GM19043 (cell line): ENCODE data around the gene DCAF12L1.

Source experiments
- ATAC-seq: cut with Tn5 transposase; IDR thresholded peaks from one replicate; pipeline ENCODE4 v1.9.1; 2021; ENCODE audit warnings: low read depth; ENCODE audit not compliant: unreplicated experiment

Gene DCAF12L1

DNA sequence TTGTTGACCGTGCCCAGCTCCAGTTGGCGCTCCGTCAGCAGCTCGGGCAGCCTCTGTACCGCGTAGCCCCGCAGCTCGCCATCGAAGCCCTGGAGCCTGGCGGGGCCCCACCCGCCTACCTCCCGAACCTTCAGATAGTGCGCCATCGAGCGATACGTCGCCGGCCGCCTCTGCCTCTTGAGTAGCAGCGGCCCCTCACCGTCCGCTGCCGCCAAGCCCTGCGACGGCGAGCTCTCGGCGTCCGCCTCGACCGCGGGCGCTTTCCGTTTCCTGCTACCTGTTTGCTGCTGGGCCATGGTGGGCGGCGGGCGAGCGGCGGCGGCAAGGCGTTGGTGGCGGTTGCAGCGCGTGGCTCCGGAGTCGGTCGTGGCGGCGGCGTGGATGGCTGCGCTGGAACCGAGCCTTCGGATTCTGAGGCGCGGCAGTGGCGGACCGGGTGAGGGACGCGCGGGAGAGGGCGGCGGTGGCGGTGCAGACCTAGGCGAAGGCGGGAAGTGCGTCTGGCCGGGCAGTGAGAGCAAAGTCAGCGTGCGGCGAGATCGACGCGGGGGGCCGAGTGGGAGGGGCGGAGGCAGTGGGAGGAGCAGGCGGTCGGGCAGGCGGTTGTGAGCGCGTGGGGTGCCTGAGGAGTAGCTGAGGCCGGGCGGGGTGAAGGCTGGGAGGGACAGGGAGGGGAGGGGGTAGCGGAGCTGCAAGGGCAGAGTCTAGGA is at the start of gene DCAF12L1:
Gene DCAF12L1 (minus strand): TSS at position 502 of the 710 bp plus-strand sequence. CDS start 206 bp downstream, at position 296.
- ATAC-seq = no peak

DNA sequence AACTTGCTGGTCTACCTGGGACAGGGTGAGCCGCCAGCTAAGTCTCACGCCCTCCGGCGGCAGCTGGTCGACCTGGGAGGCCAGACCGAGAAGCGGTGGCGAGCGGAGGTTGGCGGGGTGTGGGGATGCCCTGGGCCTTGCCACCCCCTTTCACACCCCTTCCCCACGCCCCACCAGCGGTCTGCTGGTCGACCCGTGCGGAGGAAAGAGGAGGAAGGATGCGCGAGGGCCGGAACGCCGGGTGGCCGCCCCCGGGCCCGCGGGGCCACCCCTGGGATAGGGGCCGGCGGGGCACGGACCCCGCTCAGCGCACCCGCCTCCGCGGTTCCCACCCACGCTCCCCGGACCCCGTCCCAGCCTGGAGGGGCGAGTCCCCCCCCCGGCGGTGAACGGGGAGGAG is 28.3 kb upstream of the DCAF12L1 start:
- ATAC-seq = no peak

DNA sequence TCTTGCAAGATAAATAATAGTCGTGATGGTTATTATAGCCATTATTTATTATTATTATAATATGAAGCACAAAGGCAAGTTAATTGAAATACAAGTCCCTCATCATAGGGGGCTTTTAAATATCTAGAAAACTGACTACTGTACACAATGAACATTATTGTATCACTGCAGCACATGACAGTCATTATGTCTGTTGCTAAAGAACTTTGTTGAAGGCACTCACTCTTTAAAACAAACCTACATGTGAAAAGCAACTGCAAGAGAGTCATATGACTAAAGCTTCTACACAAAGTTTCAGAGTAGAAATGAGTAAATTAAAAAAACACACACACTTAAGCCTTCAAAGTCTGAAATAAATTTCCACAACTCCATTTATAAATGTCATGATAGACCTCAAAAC is 23.3 kb upstream of the DCAF12L1 start:
- no peak for ATAC-seq

DNA sequence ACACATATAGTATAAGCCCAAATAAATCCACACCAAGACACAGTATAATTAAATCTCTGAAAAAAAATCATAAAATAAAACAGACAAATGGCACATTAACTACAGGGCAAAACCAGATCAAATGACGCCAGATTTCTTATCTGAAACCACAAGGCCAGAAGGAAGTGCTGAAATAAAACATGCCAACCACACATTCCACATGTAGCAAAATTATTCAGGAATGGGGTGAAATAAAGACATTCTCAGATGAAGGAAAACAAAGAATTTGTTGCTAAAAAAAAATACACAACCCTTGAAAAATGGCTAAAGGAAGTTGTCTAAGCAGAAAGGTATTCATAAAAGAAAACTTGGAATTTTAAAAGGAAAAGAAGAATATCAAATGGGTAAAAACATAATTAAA is 4.5 kb upstream of the DCAF12L1 start:
- no peak for ATAC-seq

DNA sequence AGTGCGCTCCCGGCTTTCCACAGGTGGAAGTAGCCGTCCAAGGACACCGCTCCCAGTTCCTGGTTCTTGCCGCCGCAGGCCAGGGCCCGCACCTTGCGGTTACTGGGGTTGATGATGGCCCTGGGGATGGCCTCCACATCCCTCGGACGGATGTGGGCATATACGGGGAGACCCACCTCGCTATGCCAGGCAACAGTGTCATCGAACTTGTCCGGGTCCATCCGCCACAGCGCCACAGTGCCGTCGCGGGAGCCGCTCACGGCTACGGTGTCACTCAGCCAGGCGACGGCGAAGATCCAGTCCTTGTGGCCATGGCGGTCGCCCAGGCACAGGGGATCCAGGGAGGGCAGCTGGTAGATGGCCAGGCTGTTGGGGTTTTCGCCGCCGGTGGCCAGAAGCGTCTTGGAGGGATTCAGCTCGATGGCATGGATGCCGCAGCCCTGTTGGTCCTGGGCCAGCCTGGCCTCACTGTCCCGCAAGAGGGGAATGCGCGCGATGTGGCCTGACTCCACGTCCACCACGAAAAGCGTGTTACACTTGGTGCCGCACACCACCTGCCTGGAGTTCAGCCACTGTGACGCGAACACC is 795 bp downstream of the DCAF12L1 start:
- ATAC-seq = no peak

DNA sequence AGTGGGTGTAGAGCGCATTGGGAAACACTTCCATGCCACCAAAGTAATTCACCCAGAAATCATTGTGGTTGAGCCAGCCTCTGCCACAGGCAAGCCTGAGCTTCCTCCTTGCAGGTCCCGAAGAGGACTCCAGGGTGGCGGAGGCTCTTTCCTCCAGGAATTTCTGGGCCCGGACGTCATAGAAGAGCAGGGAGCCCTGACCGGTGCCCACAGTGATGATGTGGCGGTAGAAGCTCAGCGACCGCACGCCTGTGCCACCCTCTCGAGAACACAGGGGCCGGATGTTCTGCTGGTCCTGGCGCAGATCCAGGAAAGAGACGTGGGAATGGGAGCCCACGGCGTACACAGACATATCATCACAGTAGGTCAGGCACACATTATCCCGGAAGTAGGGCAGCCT is 1.3 kb downstream of the DCAF12L1 start:
- no peak for ATAC-seq

DNA sequence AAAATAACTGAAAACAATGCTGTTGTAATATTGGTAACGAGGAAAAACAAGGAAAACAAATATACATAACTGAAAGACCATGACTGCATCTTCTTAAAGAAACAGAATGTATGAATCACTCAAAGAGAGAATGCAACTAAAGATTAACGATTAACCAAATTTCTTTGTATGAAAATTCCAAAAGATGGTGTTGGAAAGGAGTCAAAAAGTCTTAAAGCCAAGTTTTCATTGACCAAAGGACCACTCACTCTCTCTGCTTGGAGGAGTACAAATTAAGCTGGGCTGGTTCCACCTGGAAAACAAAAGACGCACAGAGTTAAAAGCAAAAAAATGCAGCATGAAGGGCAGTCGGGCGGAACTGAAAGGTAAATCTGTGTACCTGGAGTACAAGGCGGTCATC is 1.8 kb downstream of the DCAF12L1 start:
- ATAC-seq = no peak

DNA sequence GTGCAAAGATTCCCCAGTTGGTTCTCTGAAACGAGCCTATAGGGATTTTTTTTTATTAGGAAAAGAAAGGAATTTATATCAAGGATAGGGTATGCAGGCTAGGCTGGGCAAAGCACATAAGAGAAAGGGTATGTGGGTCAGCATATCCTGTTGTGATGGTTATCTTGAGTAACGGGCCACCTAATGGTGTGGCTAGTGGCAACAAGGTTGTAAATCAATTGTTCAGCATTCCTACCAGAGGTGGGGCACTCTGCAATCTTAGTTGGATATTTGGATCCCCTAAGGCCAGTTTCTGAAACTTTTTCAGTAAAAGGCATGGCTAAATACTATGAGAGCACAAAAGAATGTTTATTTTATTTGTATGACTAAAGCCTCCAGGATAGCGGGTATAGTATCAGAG is 42.7 kb downstream of the DCAF12L1 start:
- ATAC-seq = no peak
